Measurements from ENCODE around the gene CXCL11.
"Not testable (repeated sequence)": the region's sequence is repeated elsewhere in the genome, so short reads cannot be mapped to it uniquely, and the experiment has no call there.

- not testable (repeated sequence) for TF ChIP-seq POLR2AphosphoS5, POLR2A (IDR thresholded peaks at IDR 0.05; ENCODE audit: low read depth, low read length)
Observed at GRCh38 chr4:76043306-76043705, 7.4 kb upstream of the CXCL11 start.
